MM.1S (cell line): ENCODE measurements around the gene SKP2.

Source experiments
- DNase-seq: peaks from one replicate; pipeline ENCODE4 v3.0.0-alpha.2; 2015
- H2AFZ ChIP-seq: fragments of 300-600 bp; sonication (generic); 2 replicates; pipeline ENCODE4 v1.6.0; 2016; ENCODE audit warnings: antibody characterized with exemption, low read length
- H3F3A ChIP-seq: fragments of 300-600 bp; sonication (generic); 2 replicates; pipeline ENCODE4 v1.6.1; 2016; ENCODE audit warnings: mild to moderate bottlenecking, antibody characterized with exemption, low read length, moderate library complexity, mixed read lengths; ENCODE audit not compliant: insufficient read depth
- H3K27ac ChIP-seq: fragments of 300-600 bp; sonication (generic); 2 replicates; pipeline ENCODE4 v1.5.1; 2016; ENCODE audit warnings: mild to moderate bottlenecking, low read length
- H3K27me3 ChIP-seq: fragments of 300-600 bp; sonication (generic); replicated peaks from 2 replicates; pipeline ENCODE4 v1.6.0; 2016; ENCODE audit warnings: low read length; ENCODE audit not compliant: insufficient read depth
- H3K36me3 ChIP-seq: fragments of 300-600 bp; sonication (generic); replicated peaks from 2 replicates; pipeline ENCODE4 v1.6.1; 2016; ENCODE audit warnings: mild to moderate bottlenecking, low read length, mixed read lengths; ENCODE audit not compliant: insufficient read depth
- H3K4me1 ChIP-seq: fragments of 300-600 bp; sonication (generic); 2 replicates; pipeline ENCODE4 v1.6.1; 2016; ENCODE audit warnings: low read length, mixed read lengths
- H3K4me2 ChIP-seq: fragments of 300-600 bp; sonication (generic); 2 replicates; pipeline ENCODE4 v1.6.0; 2016; ENCODE audit warnings: low read depth, low read length
- H3K4me3 ChIP-seq: fragments of 300-600 bp; sonication (generic); 2 replicates; pipeline ENCODE4 v1.5.1; 2016; ENCODE audit warnings: low read length, mixed read lengths
- H3K79me2 ChIP-seq: fragments of 300-600 bp; sonication (generic); 2 replicates; pipeline ENCODE4 v1.6.1; 2016; ENCODE audit warnings: mixed run types, low read length, mixed read lengths
- H3K9ac ChIP-seq: fragments of 300-600 bp; sonication (generic); 2 replicates; pipeline ENCODE4 v1.6.1; 2016; ENCODE audit warnings: low read length, mixed read lengths
- H3K9me2 ChIP-seq: fragments of 300-600 bp; sonication (generic); replicated peaks from 2 replicates; pipeline ENCODE4 v1.6.1; 2016; ENCODE audit warnings: mild to moderate bottlenecking, low read length, mixed read lengths; ENCODE audit not compliant: insufficient read depth
- H3K9me3 ChIP-seq: fragments of 300-600 bp; sonication (generic); replicated peaks from 2 replicates; pipeline ENCODE4 v1.6.1; 2016; ENCODE audit warnings: mild to moderate bottlenecking, low read length, mixed read lengths; ENCODE audit not compliant: insufficient read depth
- H4K20me1 ChIP-seq: fragments of 300-600 bp; sonication (generic); 2 replicates; pipeline ENCODE4 v1.6.1; 2016; ENCODE audit warnings: mild to moderate bottlenecking, low read length, moderate library complexity, mixed read lengths; ENCODE audit not compliant: insufficient read depth
- EZH2 ChIP-seq: fragments of 300-600 bp; sonication (generic); optimal IDR thresholded peaks from 2 replicates; pipeline ENCODE3; 2017; ENCODE audit warnings: low read depth, mild to moderate bottlenecking, antibody characterized with exemption, low read length, mixed read lengths
- EZH2phosphoT487 ChIP-seq: fragments of 300-600 bp; sonication (generic); IDR thresholded peaks from 2 replicates; pipeline ENCODE4 v1.6.1; 2018; ENCODE audit warnings: antibody characterized with exemption, low read length
- TF ChIP-seq, protein P1 (sequence below): fragments of 300-600 bp; sonication (generic); IDR thresholded peaks from 2 replicates; pipeline ENCODE4 v1.5.1; 2016; ENCODE audit warnings: antibody characterized with exemption, low read length, mixed read lengths

Gene SKP2

DNA sequence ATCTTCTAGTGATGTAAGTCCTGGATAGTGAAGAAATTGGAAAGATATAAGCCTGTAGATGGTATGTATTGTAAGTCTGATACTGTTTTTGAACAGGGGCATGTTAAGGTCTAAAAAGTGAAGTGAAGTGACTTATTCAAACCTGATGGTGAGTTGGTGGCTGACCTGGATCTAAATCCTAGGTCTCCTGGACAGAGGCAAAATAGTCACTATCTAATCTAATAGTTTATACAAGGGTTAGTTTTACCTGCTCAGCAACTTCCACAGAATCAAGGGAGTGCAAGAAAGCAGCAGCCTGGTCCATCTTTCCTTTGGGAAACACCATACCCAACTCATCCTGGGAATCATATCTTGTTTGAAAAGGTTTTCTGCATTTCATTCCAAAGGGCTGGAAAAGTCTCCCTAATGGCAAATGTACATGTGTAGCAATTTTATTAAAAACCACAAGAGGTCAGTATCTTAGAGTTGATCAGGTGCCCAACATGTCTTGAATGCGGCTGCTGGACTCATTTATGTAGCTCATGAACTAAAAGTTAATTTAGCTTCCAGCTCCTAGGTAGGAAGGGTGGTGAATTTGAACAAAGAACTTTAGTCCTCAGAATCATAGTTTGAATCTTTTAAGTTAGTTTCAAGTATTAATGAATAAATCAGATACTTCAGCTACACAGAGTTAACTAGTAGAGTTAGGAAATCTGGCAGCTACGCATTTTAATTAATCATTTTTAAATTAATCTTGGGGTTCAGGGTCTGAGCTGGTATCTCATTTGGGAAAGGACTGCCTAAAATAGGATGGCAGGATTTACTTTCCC lies 26.0 kb downstream of the SKP2 start:
- no peak overlapping the region for H2AFZ ChIP-seq
- no peaks in the 10 kb centered on the region for H3K9me2 ChIP-seq
- peak overlapping the region; percentile 46; the same call in 1 of the 2 replicates for H3K9ac ChIP-seq
- H3K79me2 ChIP-seq: peaks cover 55% of the 10 kb centered on the region
- peak overlapping the region; percentile 81 for H3K27ac ChIP-seq
- peaks cover 11% of the 10 kb centered on the region; the same call in 1 of the 2 replicates for H3K36me3 ChIP-seq
- H3K4me2 ChIP-seq: peak overlapping the region; percentile 79
- H3K4me3 ChIP-seq: peak overlapping the region; percentile 44
- H3K27me3 ChIP-seq: no peaks in the 10 kb centered on the region
- no peaks in the 10 kb centered on the region for H3K9me3 ChIP-seq
- DNase-seq: peak; percentile 59
- TF ChIP-seq, protein P1, sequence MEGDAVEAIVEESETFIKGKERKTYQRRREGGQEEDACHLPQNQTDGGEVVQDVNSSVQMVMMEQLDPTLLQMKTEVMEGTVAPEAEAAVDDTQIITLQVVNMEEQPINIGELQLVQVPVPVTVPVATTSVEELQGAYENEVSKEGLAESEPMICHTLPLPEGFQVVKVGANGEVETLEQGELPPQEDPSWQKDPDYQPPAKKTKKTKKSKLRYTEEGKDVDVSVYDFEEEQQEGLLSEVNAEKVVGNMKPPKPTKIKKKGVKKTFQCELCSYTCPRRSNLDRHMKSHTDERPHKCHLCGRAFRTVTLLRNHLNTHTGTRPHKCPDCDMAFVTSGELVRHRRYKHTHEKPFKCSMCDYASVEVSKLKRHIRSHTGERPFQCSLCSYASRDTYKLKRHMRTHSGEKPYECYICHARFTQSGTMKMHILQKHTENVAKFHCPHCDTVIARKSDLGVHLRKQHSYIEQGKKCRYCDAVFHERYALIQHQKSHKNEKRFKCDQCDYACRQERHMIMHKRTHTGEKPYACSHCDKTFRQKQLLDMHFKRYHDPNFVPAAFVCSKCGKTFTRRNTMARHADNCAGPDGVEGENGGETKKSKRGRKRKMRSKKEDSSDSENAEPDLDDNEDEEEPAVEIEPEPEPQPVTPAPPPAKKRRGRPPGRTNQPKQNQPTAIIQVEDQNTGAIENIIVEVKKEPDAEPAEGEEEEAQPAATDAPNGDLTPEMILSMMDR: peak; percentile 67
- no peak for TF ChIP-seq EZH2phosphoT487
- peaks cover 14% of the 10 kb centered on the region for H3F3A ChIP-seq
- no peaks in the 10 kb centered on the region for H4K20me1 ChIP-seq
- H3K4me1 ChIP-seq: peaks cover 35% of the 10 kb centered on the region

DNA sequence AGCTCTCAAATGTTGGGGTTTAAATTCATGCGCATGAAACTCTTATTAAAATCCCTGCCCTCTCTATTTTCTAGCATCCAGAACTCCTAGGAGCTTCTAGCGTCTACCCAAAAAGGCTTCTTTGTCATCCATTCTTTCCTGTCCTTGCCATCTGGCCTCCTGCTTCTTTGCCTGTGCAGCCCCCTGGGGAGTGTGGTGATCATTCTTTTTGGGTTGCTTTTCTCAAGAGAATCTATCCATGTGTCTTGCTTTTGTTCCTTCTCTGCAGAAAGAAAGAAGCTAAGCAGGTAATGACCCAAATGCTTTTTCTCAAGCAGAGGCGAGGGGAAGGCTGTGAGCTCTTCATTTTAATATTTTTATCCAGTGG lies 26.6 kb downstream of the SKP2 start:
- H3K9me3 ChIP-seq: no peaks in the 10 kb centered on the region
- H3K27me3 ChIP-seq: no peaks in the 10 kb centered on the region
- H3K4me1 ChIP-seq: peaks cover 29% of the 10 kb centered on the region
- peaks cover 7% of the 10 kb centered on the region; the same call in 1 of the 2 replicates for H3K36me3 ChIP-seq
- peaks cover 14% of the 10 kb centered on the region for H3F3A ChIP-seq
- TF ChIP-seq, protein P1: no peak
- no peak for TF ChIP-seq EZH2
- TF ChIP-seq EZH2phosphoT487: no peak
- H3K79me2 ChIP-seq: peaks cover 50% of the 10 kb centered on the region
- no peaks in the 10 kb centered on the region for H3K9me2 ChIP-seq
- no peak overlapping the region for H3K27ac ChIP-seq
- no peak overlapping the region for H3K9ac ChIP-seq
- no peak for DNase-seq
- no peak overlapping the region for H2AFZ ChIP-seq
- no peak overlapping the region for H3K4me2 ChIP-seq
- no peak overlapping the region for H3K4me3 ChIP-seq
- H4K20me1 ChIP-seq: no peaks in the 10 kb centered on the region

DNA sequence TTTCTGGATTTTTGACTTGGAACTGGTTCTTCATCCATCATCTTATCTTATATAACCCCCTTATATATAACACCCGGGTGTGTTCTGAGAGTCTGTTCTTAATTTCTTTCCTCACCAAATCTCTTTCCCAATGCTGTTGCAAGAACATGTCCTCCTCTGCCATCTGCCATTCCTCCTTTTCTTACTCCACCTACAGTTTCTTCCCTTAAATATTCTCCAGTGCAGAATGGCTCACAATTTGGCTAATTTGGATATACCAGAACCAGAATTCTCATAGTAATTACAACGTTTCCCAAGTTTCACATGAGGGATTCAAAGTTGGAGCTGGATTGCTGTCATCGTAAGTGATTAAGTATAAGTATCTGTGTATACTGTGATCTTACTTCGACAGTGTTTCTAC lies 28.0 kb downstream of the SKP2 start:
- H3F3A ChIP-seq: peaks cover 14% of the 10 kb centered on the region
- H3K27me3 ChIP-seq: no peaks in the 10 kb centered on the region
- TF ChIP-seq EZH2: no peak
- TF ChIP-seq, protein P1: no peak
- TF ChIP-seq EZH2phosphoT487: no peak
- H3K27ac ChIP-seq: no peak overlapping the region
- H2AFZ ChIP-seq: no peak overlapping the region
- no peaks in the 10 kb centered on the region for H3K9me2 ChIP-seq
- peaks cover 22% of the 10 kb centered on the region for H3K4me1 ChIP-seq
- no peak overlapping the region for H3K4me3 ChIP-seq
- H3K9ac ChIP-seq: no peak overlapping the region
- H4K20me1 ChIP-seq: no peaks in the 10 kb centered on the region
- H3K4me2 ChIP-seq: no peak overlapping the region
- peaks cover 36% of the 10 kb centered on the region for H3K79me2 ChIP-seq
- H3K36me3 ChIP-seq: peaks cover 2% of the 10 kb centered on the region; the same call in 1 of the 2 replicates
- no peak for DNase-seq
- H3K9me3 ChIP-seq: no peaks in the 10 kb centered on the region
